ACC112 (cell line): ENCODE measurements around the gene SLC26A6.
A peak's percentile ranks its signal among the peaks of the same experiment; 100 is the strongest.

Experiments
- H2AFZ ChIP-seq: fragments of 200-600 bp; sonication (generic); one replicate; pipeline ENCODE4 v1.6.0; 2017; ENCODE audit warnings: antibody characterized with exemption, low read length; ENCODE audit not compliant: unreplicated experiment
- H3K27ac ChIP-seq: fragments of 200-600 bp; sonication (generic); 2 replicates; pipeline ENCODE4 v1.5.1; 2014; ENCODE audit warnings: low read depth, mild to moderate bottlenecking, antibody characterized with exemption, low read length, moderate library complexity
- H3K27me3 ChIP-seq: fragments of 200-600 bp; sonication (generic); 2 replicates; pipeline ENCODE4 v1.6.1; 2014; ENCODE audit warnings: mild to moderate bottlenecking, antibody characterized with exemption, low read length, moderate library complexity, mixed read lengths; ENCODE audit not compliant: insufficient read depth
- H3K36me3 ChIP-seq: fragments of 200-600 bp; sonication (generic); 2 replicates; pipeline ENCODE4 v1.6.1; 2016; ENCODE audit warnings: mild to moderate bottlenecking, antibody characterized with exemption, low read length, moderate library complexity, mixed read lengths; ENCODE audit not compliant: insufficient read depth
- H3K4me1 ChIP-seq: fragments of 200-600 bp; sonication (generic); one replicate; pipeline ENCODE4 v1.6.1; 2016; ENCODE audit warnings: low read length, mixed read lengths; ENCODE audit not compliant: insufficient read depth, unreplicated experiment, control insufficient read depth
- H3K4me3 ChIP-seq: fragments of 200-600 bp; sonication (generic); 2 replicates; pipeline ENCODE4 v1.5.1; 2014; ENCODE audit warnings: mild to moderate bottlenecking, low read depth, low read length
- H3K79me2 ChIP-seq: fragments of 200-600 bp; sonication (generic); one replicate; pipeline ENCODE4 v1.6.0; 2016; ENCODE audit warnings: low read length; ENCODE audit not compliant: control insufficient read depth, unreplicated experiment, insufficient read depth

SLC26A6 gene

DNA sequence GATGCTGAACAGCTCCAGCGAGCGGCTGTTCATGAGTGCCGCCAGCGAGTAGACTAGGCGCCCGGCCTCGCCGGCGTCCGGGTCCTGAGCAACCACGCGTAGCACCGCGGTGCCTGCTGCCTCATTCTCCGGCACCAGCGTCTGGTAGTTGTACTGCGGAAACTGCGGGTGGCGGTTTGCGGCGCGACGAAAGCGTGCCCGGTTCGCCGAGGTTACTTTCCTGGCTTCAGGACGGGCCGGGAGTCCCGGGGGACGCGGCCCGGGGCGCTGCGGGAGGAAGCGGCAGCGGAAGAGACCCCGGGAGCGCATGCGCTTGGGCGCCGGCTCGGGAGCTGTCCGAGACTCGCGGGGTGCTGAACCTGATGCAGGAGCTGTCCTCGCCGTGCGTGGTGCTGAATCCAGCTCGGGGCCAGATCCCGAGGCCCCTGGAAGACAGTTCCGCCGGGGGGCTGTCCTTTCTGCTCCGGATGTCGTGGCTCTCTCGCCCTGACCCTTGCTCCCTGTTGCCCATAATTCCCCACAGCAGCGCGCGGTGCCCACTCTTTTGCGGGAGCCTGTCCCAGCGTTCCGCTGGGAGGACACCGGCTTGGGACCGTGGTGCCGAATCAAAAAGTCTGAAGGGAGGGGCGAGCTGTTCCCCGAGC is 26.4 kb upstream of the SLC26A6 start:
- Histone ChIP-seq H3K4me1 (peaks cover 15% of the 10 kb centered on the region), H2AFZ (no peak overlapping the region), H3K4me3 (peak overlapping the region; percentile 89), H3K79me2 (no peaks in the 10 kb centered on the region), H3K27me3 (no peaks in the 10 kb centered on the region), H3K27ac (no peak overlapping the region), H3K36me3 (peaks cover 13% of the 10 kb centered on the region; the same call in 1 of the 2 replicates)

- Histone ChIP-seq H3K36me3 (peaks cover 13% of the 10 kb centered on the region; the same call in 1 of the 2 replicates), H3K4me3 (peak overlapping the region; percentile 89; the same call in 1 of the 2 replicates), H2AFZ (no peak overlapping the region), H3K4me1 (peaks cover 16% of the 10 kb centered on the region), H3K79me2 (no peaks in the 10 kb centered on the region), H3K27me3 (no peaks in the 10 kb centered on the region), H3K27ac (no peak overlapping the region)
Measured at GRCh38 chr3:48660800-48661400, 25.6 kb upstream of the SLC26A6 start.

- peak overlapping the region; percentile 48 for H2AFZ ChIP-seq
- H3K36me3 ChIP-seq, result peaks cover 13% of the 10 kb centered on the region; the same call in 1 of the 2 replicates
- peak overlapping the region; percentile 76 for H3K4me3 ChIP-seq
- H3K79me2 ChIP-seq, result no peaks in the 10 kb centered on the region
- H3K4me1 ChIP-seq, result peaks cover 7% of the 10 kb centered on the region
- no peak overlapping the region for H3K27ac ChIP-seq
- H3K27me3 ChIP-seq, result no peaks in the 10 kb centered on the region
Measured at GRCh38 chr3:48656841-48657281, 21.6 kb upstream of the SLC26A6 start.

DNA sequence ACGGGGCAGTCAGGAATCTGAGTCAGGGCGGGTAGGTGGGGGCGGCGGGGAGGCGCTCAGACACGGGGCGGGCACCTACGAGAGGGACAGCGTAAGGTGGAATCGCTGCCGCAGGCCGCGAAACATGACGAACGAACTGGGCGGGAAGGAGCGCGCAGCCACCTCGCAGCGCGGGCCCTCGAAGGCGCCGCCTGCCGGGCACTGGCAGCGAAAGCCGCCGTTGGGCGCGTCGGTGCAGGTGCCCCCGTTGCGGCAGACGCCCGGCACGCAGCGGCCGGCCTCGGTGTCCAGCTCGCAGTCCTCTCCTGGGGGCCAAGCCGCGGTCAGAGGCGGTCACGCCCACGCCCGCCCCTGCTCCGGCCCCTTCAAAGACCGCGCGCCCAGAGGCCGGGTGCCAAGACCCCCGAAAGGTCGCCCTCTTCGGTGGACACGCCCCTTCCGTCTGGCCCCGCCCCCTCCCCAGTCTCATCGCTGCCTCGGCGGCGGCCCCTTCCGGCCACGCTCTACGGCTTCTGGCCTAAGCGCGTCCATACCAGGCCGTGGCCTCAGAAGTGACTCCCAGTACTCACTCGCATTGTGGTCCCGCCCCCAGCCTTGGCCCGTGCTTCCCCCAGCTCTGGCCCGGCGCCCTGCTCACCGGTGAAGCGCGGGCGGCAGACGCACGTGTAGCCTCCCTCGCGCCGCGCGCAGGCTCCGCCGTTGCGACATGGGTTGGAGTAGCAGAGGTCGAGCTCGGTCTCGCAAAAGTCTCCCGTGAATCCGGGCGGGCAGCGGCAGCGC is 21.0 kb upstream of the SLC26A6 start:
- Histone ChIP-seq H3K27ac (no peak overlapping the region), H3K4me1 (peaks cover 5% of the 10 kb centered on the region), H3K36me3 (peaks cover 13% of the 10 kb centered on the region; the same call in 1 of the 2 replicates), H2AFZ (peak overlapping the region; percentile 48), H3K79me2 (no peaks in the 10 kb centered on the region), H3K27me3 (no peaks in the 10 kb centered on the region), H3K4me3 (peak overlapping the region; percentile 76)

GRCh38 chr3:48655606-48656005 is 20.3 kb upstream of the SLC26A6 start:
- no peak overlapping the region for H3K27ac ChIP-seq
- peaks cover 5% of the 10 kb centered on the region for H3K4me1 ChIP-seq
- H3K79me2 ChIP-seq, result no peaks in the 10 kb centered on the region
- H3K36me3 ChIP-seq, result peaks cover 11% of the 10 kb centered on the region; the same call in 1 of the 2 replicates
- peak overlapping the region; percentile 76 for H3K4me3 ChIP-seq
- no peaks in the 10 kb centered on the region for H3K27me3 ChIP-seq
- no peak overlapping the region for H2AFZ ChIP-seq

DNA sequence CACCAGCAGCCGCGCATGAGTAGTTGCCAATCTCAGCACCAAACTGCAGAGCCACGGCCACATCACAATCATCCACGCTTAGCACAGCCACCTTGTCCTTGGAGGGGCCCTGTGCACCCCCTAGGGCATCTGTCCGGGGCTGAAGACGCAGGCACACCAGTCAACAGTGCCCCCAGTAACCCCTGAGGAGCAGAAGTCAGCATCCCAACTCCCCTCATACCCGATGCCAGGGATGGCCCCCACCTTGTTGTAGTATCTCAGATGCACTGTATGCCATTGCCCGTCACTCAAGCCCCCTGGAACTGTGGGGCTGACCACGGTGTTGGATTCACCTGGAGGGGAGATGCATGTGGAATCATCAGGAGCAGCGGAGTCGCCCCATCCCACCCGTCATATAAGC is 19.8 kb upstream of the SLC26A6 start:
- Histone ChIP-seq H3K79me2 (no peaks in the 10 kb centered on the region), H3K36me3 (peaks cover 8% of the 10 kb centered on the region; the same call in 1 of the 2 replicates), H3K27ac (no peak overlapping the region), H3K4me1 (peaks cover 5% of the 10 kb centered on the region), H3K4me3 (no peak overlapping the region), H2AFZ (no peak overlapping the region), H3K27me3 (no peaks in the 10 kb centered on the region)

DNA sequence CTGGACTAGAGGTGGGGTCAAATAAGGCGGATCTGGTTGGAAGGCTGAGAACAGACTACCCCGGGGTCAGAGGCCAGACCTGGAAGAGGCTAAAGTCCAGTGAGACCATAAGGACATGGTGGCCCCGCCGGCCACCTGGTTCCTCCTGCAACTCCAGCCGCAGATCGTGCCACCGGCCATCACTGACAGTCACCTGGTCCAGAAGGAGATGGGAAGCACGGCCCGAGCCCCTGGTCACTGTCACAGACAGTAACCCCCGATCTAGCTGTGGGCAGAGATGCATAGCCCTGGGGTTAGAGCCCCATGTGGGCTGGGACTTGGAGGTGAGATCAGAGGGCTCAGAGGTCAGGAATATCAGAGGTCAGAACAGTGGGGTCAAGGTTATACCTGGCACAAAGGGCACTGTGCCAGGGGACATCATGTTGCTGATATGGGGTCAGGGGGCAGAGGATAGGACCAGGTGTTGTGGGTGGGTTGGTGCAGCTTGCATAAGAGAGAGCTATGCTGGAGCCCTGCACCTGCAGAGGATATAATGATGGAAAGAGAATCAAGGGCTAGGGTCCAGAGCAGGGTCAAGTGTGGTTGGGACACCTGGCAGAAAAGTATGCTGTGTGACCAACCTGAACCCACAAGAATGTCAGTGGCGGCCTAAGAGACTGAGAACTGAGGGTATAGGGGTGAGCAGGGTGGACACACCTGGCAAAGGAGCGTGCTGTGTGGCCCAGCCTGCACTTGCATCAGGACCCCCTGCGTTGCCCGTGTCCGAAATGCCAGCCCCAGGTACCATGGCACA is 17.9 kb upstream of the SLC26A6 start:
- no peak overlapping the region for H2AFZ ChIP-seq
- H3K27ac ChIP-seq, result no peak overlapping the region
- H3K4me3 ChIP-seq, result no peak overlapping the region
- no peaks in the 10 kb centered on the region for H3K79me2 ChIP-seq
- H3K27me3 ChIP-seq, result no peaks in the 10 kb centered on the region
- peaks cover 5% of the 10 kb centered on the region for H3K4me1 ChIP-seq
- H3K36me3 ChIP-seq, result no peaks in the 10 kb centered on the region

GRCh38 chr3:48651771-48652170 is 16.5 kb upstream of the SLC26A6 start:
- Histone ChIP-seq H3K36me3 (no peaks in the 10 kb centered on the region), H3K4me1 (peaks cover 3% of the 10 kb centered on the region)

DNA sequence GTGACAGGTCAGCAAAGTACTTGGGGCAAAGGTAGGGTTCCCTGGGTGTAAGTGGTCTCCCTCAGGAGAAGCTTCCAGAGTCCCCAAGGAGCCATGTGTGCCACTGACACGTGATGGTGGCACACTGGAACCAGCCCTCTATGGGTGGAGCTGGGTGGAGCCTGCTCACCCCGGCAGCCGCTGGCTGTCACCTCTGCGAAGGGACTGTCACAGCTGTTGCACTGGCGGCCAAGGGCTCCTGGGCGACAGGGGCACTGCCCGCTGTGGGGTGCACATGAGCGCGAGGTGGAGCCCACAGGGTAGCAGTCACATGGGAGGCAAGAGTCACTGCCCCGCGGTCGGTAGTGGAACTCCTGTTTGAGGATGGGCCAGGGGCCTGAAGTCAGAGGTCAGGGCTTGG is 15.5 kb upstream of the SLC26A6 start:
- no peaks in the 10 kb centered on the region for H3K27me3 ChIP-seq
- H3K27ac ChIP-seq, result no peak overlapping the region
- H2AFZ ChIP-seq, result no peak overlapping the region
- H3K79me2 ChIP-seq, result no peaks in the 10 kb centered on the region
- H3K4me3 ChIP-seq, result no peak overlapping the region
- H3K4me1 ChIP-seq, result no peaks in the 10 kb centered on the region
- no peaks in the 10 kb centered on the region for H3K36me3 ChIP-seq

More at GRCh38 chr3:48651771-48652170, 16.5 kb upstream of the SLC26A6 start:
- H3K4me3 ChIP-seq, result no peak overlapping the region
- no peaks in the 10 kb centered on the region for H3K79me2 ChIP-seq
- H2AFZ ChIP-seq, result no peak overlapping the region
- H3K27ac ChIP-seq, result no peak overlapping the region
- H3K27me3 ChIP-seq, result no peaks in the 10 kb centered on the region

- H3K79me2 ChIP-seq, result no peaks in the 10 kb centered on the region
- no peak overlapping the region for H2AFZ ChIP-seq
- H3K27ac ChIP-seq, result no peak overlapping the region
- no peaks in the 10 kb centered on the region for H3K27me3 ChIP-seq
- no peaks in the 10 kb centered on the region for H3K4me1 ChIP-seq
- H3K4me3 ChIP-seq, result no peak overlapping the region
- H3K36me3 ChIP-seq, result no peaks in the 10 kb centered on the region
Measured at GRCh38 chr3:48648188-48648850, 13.1 kb upstream of the SLC26A6 start.
